Suprapubic skin (tissue), 3 donors: Measurements from ENCODE around the gene TBC1D16.

Experiments used
- POLR2AphosphoS5 ChIP-seq, 3 donors: sonication (generic); formaldehyde crosslinking; IDR thresholded peaks; one replicate each; pipeline ENCODE4 v1.6.1; 2017; ENCODE audit warnings: antibody characterized with exemption in 3 of 3
- TF ChIP-seq, protein P1 (sequence below), 2 donors: fragments of 200-600 bp in 1 of 2; fragments of 450-650 bp in 1 of 2; sonication (generic) in 1 of 2; IDR thresholded peaks; one replicate each; pipeline ENCODE4 v1.5.1; 2016 to 2019; ENCODE audit warnings: antibody characterized with exemption in 2 of 2, mild to moderate bottlenecking in 1 of 2, moderate library complexity in 1 of 2

DNA sequence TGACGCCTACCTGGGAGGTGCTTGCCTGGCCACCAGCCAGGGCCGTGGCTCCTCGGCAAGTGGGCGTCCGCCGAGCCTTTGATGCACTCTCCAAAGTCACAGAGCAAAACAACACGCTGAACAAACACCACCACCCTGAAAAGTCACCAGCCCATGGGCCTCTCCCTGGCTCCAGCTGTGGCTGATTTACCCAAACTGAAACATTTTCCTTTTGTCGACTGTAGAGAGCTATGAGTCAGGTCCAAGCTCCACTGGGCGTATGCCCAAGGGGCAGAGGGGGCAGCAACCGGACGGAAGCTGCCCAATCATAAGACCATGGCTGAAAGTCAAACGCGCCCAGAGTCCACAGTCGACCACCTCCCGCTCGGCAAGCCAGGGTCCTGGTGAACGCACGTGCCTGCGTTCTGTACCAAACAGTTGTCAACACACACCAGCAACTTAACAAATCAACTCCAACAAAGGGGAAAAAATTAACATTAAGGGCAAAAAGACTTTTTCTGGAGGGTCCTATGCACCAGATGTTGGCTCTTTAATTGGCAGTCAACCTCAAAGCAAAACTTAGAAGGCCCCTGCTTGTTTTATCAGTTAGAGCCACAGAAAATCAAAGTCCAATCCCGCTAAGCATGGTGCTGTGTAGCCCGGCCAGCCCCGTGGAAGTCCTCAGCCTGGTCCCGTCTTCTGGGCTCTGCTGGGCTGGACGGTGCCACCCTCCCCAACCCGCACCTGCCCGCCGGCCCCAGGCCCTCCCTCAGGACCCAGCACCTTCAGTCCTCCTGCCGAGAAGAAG lies 47.3 kb downstream of the TBC1D16 start:
- no peak for TF ChIP-seq POLR2AphosphoS5 (IDR thresholded peaks at IDR 0.05)
- TF ChIP-seq, protein P1, sequence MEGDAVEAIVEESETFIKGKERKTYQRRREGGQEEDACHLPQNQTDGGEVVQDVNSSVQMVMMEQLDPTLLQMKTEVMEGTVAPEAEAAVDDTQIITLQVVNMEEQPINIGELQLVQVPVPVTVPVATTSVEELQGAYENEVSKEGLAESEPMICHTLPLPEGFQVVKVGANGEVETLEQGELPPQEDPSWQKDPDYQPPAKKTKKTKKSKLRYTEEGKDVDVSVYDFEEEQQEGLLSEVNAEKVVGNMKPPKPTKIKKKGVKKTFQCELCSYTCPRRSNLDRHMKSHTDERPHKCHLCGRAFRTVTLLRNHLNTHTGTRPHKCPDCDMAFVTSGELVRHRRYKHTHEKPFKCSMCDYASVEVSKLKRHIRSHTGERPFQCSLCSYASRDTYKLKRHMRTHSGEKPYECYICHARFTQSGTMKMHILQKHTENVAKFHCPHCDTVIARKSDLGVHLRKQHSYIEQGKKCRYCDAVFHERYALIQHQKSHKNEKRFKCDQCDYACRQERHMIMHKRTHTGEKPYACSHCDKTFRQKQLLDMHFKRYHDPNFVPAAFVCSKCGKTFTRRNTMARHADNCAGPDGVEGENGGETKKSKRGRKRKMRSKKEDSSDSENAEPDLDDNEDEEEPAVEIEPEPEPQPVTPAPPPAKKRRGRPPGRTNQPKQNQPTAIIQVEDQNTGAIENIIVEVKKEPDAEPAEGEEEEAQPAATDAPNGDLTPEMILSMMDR (IDR thresholded peaks at IDR 0.05): no peak
